H1 (cell line): ENCODE data around the gene RNF6. TPM values are rescaled to one million over a fixed set of nuclear protein-coding genes. Genes with fewer than 3 reads are reported as not detected.

Experiments used
- CTCF ChIA-PET: fragments of 300-600 bp; sonication (Branson Sonifier 250); formaldehyde crosslinking; loops from one replicate; lab custom pipeline; 2021; ENCODE audit not compliant: partially characterized antibody; lab: Charles Lee
- POLR2A ChIA-PET: fragments of 300-600 bp; sonication (Branson Sonifier 250); formaldehyde crosslinking; loops from one replicate; lab custom pipeline; 2021; ENCODE audit warnings: inconsistent platforms; ENCODE audit not compliant: partially characterized antibody; lab: Charles Lee
- DNase-seq, 2 experiments: peaks; one replicate each; pipeline versions ENCODE4 v3.0.0 to v3.0.0-alpha.2; 2010 to 2022; ENCODE audit warnings: low spot score in 2 of 2, low read depth in 1 of 2, mixed read lengths in 1 of 2
- FAIRE-seq: peaks from 2 replicates; lab custom pipeline; 2011; peaks lifted over from hg19 to GRCh38; lab: Jason Lieb, UNC
- H2AFZ ChIP-seq: 2 replicates; pipeline ENCODE4 v1.8.1; 2012; ENCODE audit warnings: low read length, inconsistent platforms
- H2AK5ac ChIP-seq: 2 replicates; pipeline ENCODE4 v1.6.1; 2013; ENCODE audit warnings: low read depth, low read length
- H2BK120ac ChIP-seq: replicated peaks from 2 replicates; pipeline ENCODE3; 2013; ENCODE audit warnings: low read depth, low read length, inconsistent platforms
- H2BK12ac ChIP-seq: 2 replicates; pipeline ENCODE4 v1.6.1; 2013; ENCODE audit warnings: low read depth, low read length
- H2BK15ac ChIP-seq: 2 replicates; pipeline ENCODE4 v1.6.1; 2013; ENCODE audit warnings: low read length
- H2BK20ac ChIP-seq: 2 replicates; pipeline ENCODE4 v1.6.1; 2013; ENCODE audit warnings: low read length
- H2BK5ac ChIP-seq: 2 replicates; pipeline ENCODE4 v1.6.1; 2013; ENCODE audit warnings: low read depth, low read length
- H3K14ac ChIP-seq: 2 replicates; pipeline ENCODE4 v1.6.1; 2013; ENCODE audit warnings: inconsistent platforms; ENCODE audit not compliant: insufficient read length
- H3K18ac ChIP-seq: 2 replicates; pipeline ENCODE4 v1.6.1; 2013; ENCODE audit warnings: low read length; ENCODE audit errors: extremely low read depth
- H3K23ac ChIP-seq: 2 replicates; pipeline ENCODE4 v1.6.1; 2013; ENCODE audit warnings: inconsistent platforms; ENCODE audit not compliant: insufficient read length
- H3K23me2 ChIP-seq: 2 replicates; pipeline ENCODE4 v1.6.1; 2013; ENCODE audit warnings: low read depth, low read length
- H3K27ac ChIP-seq: 2 replicates; pipeline ENCODE4 v1.6.1; 2011; ENCODE audit warnings: low read depth, low read length, inconsistent platforms
- H3K27me3 ChIP-seq, 4 experiments: replicated peaks in 1 of 4; 1 replicate in 1 of 4; 2 replicates in 3 of 4; pipeline versions ENCODE4 v1.6.1 to v1.8.1; 2011 to 2013; ENCODE audit warnings: low read length in 3 of 4, mild to moderate bottlenecking in 3 of 4, inconsistent platforms in 2 of 4, mixed read lengths in 2 of 4, moderate library complexity in 1 of 4; ENCODE audit not compliant: control insufficient read depth in 3 of 4, insufficient read depth in 3 of 4; ENCODE audit errors: extremely low read depth in 1 of 4
- H3K36me3 ChIP-seq, 4 experiments: 2 replicates each; pipeline versions ENCODE4 v1.6.1 to v1.8.1; 2011 to 2013; ENCODE audit warnings: mild to moderate bottlenecking in 4 of 4, low read length in 3 of 4, moderate library complexity in 2 of 4, control low read depth in 1 of 4, inconsistent platforms in 1 of 4; ENCODE audit not compliant: insufficient read depth in 4 of 4, control insufficient read depth in 2 of 4
- H3K4ac ChIP-seq: replicated peaks from 2 replicates; pipeline ENCODE3; 2013; ENCODE audit warnings: low read length, low read depth, mixed read lengths, inconsistent platforms; ENCODE audit not compliant: insufficient read length
- H3K4me1 ChIP-seq, 4 experiments: replicated peaks in 1 of 4; 1 replicate in 1 of 4; 2 replicates in 3 of 4; pipeline versions ENCODE4 v1.6.1 to v1.8.1; 2011 to 2013; ENCODE audit warnings: low read length in 3 of 4, inconsistent platforms in 2 of 4, mixed read lengths in 1 of 4; ENCODE audit not compliant: insufficient read depth in 4 of 4, control insufficient read depth in 3 of 4
- H3K4me2 ChIP-seq, 2 experiments: 2 replicates each; pipeline versions ENCODE4 v1.6.1 to v1.8.1; 2011 to 2013; ENCODE audit warnings: low read depth in 2 of 2, low read length in 2 of 2, control low read depth in 1 of 2, inconsistent platforms in 1 of 2, mild to moderate bottlenecking in 1 of 2; ENCODE audit not compliant: insufficient read depth in 1 of 2
- H3K4me3 ChIP-seq, 4 experiments: fragments of 200-600, 300-600 bp in 1 of 4; sonication (generic), shearing (Covaris generic), sonication (Bioruptor Twin) in 1 of 4; 2 replicates each; pipeline versions ENCODE4 v1.5.1 to v1.8.1; 2011 to 2016; ENCODE audit warnings: low read length in 4 of 4, low read depth in 3 of 4, control low read depth in 2 of 4, inconsistent platforms in 2 of 4, mild to moderate bottlenecking in 2 of 4, mixed read lengths in 1 of 4, moderate library complexity in 1 of 4; ENCODE audit not compliant: insufficient read depth in 2 of 4; ENCODE audit errors: extremely low read depth in 1 of 4
- H3K56ac ChIP-seq: replicated peaks from 2 replicates; pipeline ENCODE3; 2013; ENCODE audit warnings: low read depth, mild to moderate bottlenecking, mixed read lengths, low read length, inconsistent platforms; ENCODE audit not compliant: insufficient read length
- H3K79me1 ChIP-seq: 2 replicates; pipeline ENCODE4 v1.6.1; 2013; ENCODE audit warnings: low read depth, low read length, control low read depth
- H3K79me2 ChIP-seq, 2 experiments: 2 replicates each; pipeline versions ENCODE4 v1.6.1 to v1.8.1; 2012 to 2013; ENCODE audit warnings: low read length in 2 of 2, mild to moderate bottlenecking in 2 of 2, inconsistent platforms in 1 of 2; ENCODE audit not compliant: insufficient read depth in 2 of 2, control insufficient read depth in 1 of 2
- H3K9ac ChIP-seq, 4 experiments: replicated peaks in 1 of 4; 1 replicate in 1 of 4; 2 replicates in 3 of 4; pipeline versions ENCODE4 v1.6.1 to v1.8.1; 2011 to 2013; ENCODE audit warnings: low read depth in 3 of 4, low read length in 3 of 4, control low read depth in 2 of 4, mild to moderate bottlenecking in 2 of 4, moderate library complexity in 2 of 4, inconsistent platforms in 1 of 4; ENCODE audit errors: extremely low read depth in 1 of 4
- H3K9me3 ChIP-seq, 2 experiments: 2 replicates each; pipeline versions ENCODE4 v1.6.1 to v1.8.1; 2012 to 2013; ENCODE audit warnings: mild to moderate bottlenecking in 2 of 2, moderate library complexity in 2 of 2, control low read depth in 1 of 2, inconsistent platforms in 1 of 2, low read depth in 1 of 2, low read length in 1 of 2, mixed read lengths in 1 of 2; ENCODE audit not compliant: insufficient read depth in 2 of 2
- H4K20me1 ChIP-seq, 2 experiments: replicated peaks in 1 of 2; 2 replicates each; pipeline versions ENCODE3 to v1.8.1; 2011 to 2013; ENCODE audit warnings: inconsistent platforms in 2 of 2, low read length in 2 of 2, mild to moderate bottlenecking in 1 of 2; ENCODE audit not compliant: insufficient read depth in 2 of 2, control insufficient read depth in 1 of 2
- H4K5ac ChIP-seq: 2 replicates; pipeline ENCODE4 v1.6.1; 2013; ENCODE audit warnings: low read length, low read depth, mixed read lengths, inconsistent platforms; ENCODE audit not compliant: insufficient read length
- H4K8ac ChIP-seq: 2 replicates; pipeline ENCODE4 v1.8.0; 2013; ENCODE audit warnings: mild to moderate bottlenecking, moderate library complexity, low read length, inconsistent platforms; ENCODE audit not compliant: insufficient read depth; ENCODE audit errors: extremely low read depth
- H4K91ac ChIP-seq: replicated peaks from 2 replicates; pipeline ENCODE3; 2013; ENCODE audit warnings: low read length, mixed read lengths, inconsistent platforms; ENCODE audit not compliant: insufficient read length
- WGBS, 2 experiments: shearing (Covaris generic) in 1 of 2; methylation state at CpG; one replicate each; pipeline versions ENCODE4 v1.1.6 to v1.1.7; 2013 to 2015; ENCODE audit warnings: low lambda C conversion rate in 2 of 2, mixed read lengths in 2 of 2, inconsistent platforms in 1 of 2, low coverage in 1 of 2, missing lambda C conversion rate in 1 of 2; ENCODE audit not compliant: insufficient replicate concordance in 2 of 2, insufficient coverage in 1 of 2, insufficient read length in 1 of 2; ENCODE audit errors: extremely low coverage in 1 of 2, missing lambda C conversion rate in 1 of 2; 5-methylcytosine and 5-hydroxymethylcytosine counted together
- polyA plus RNA-seq, 7 experiments: library from polyadenylated mRNA; depleted of rRNA in 3 of 7; stranded (reverse) in 5 of 7; unstranded in 2 of 7; fragments of >200 nt in 5 of 7; fragments of 200-250 nt in 2 of 7; gene quantifications; 1 replicate in 5 of 7; 2 replicates in 1 of 7; 4 replicates in 1 of 7; pipeline versions ENCODE4 v1.2.1 to v1.2.3, GENCODE V29; 2011 to 2013; ENCODE audit warnings: missing spikeins in 2 of 7, mixed read lengths in 2 of 7
- total RNA-seq: library from RNA; stranded (reverse); fragmentation: NEBNext Ultra II Directional; extraction: Animal tissue kit (Norgen Biotek cat#: 25700); gene quantifications from 2 replicates; pipeline ENCODE4 v1.2.1, GENCODE V29; 2021
- TF ChIP-seq, protein P1 (sequence below): IDR thresholded peaks from 2 replicates; pipeline ENCODE4 v1.6.1; 2012; ENCODE audit warnings: low read length, inconsistent platforms

Gene RNF6
- total and polyA plus RNA-seq, 2 of the 8 experiments (the other 6 are each of a cell fraction or from before 2014, with no cell fraction given), result 4.0 to 13.8 TPM

DNA sequence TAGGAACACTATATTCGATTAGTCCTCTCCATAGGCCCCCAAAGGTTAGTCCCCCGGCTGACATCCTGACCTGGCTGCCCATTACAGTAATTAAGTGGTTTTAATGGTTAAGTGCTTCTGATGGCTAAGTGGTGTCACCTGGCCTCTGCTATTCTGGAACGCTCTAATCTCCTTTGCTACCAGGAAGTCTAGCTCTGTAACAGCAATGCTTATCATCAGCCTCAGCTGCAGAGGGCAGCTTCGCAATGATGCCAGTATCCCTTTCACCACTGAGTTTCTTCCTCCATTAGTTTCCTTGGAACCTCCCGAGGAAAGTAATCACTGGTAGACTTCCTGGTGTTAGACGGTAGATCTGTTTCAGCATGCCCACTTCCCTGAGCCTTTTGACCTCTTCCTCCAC lies 8.6 kb upstream of the RNF6 start:
- POLR2A ChIA-PET, result no interaction called here
- Histone ChIP-seq H2AFZ (no peak overlapping the region), H4K8ac (no peak overlapping the region), H3K4me1 (no peaks in the 10 kb centered on the region), H2BK15ac (no peak overlapping the region), H3K56ac (no peak overlapping the region), H4K20me1 (no peaks in the 10 kb centered on the region), H3K23ac (no peak overlapping the region), H3K9me3 (no peaks in the 10 kb centered on the region), H2AK5ac (no peak overlapping the region), H2BK120ac (no peak overlapping the region), H4K91ac (no peak overlapping the region), H3K14ac (no peak overlapping the region), H4K5ac (no peak overlapping the region), H2BK5ac (no peak overlapping the region), H3K79me2 (no peaks in the 10 kb centered on the region), H3K79me1 (no peaks in the 10 kb centered on the region), H3K4me2 (no peak overlapping the region), H3K4me3 (no peak overlapping the region), H3K18ac (no peak overlapping the region), H3K27ac (no peak overlapping the region), H3K4ac (no peak overlapping the region), H3K9ac (no peak overlapping the region), H2BK12ac (no peak overlapping the region), H2BK20ac (no peak overlapping the region), H3K36me3 (no peaks in the 10 kb centered on the region), H3K23me2 (no peaks in the 10 kb centered on the region), H3K27me3 (no peaks in the 10 kb centered on the region; a peak in 2 of 7 replicates)
- 81% methylated on average over 6 of the region's 6 CpGs; no CpG with 5 or more reads in 1 of the 2 experiments for WGBS, 2 experiments
- DNase-seq, result no peak
- no peak for FAIRE-seq
- CTCF ChIA-PET, result interaction anchor here (1.1 to 1.6 kb wide), 2 partner anchors 30 to 46 kb away, joined by 3 to 5 read pairs; no protein-coding TSS in a partner anchor
- TF ChIP-seq, protein P1, sequence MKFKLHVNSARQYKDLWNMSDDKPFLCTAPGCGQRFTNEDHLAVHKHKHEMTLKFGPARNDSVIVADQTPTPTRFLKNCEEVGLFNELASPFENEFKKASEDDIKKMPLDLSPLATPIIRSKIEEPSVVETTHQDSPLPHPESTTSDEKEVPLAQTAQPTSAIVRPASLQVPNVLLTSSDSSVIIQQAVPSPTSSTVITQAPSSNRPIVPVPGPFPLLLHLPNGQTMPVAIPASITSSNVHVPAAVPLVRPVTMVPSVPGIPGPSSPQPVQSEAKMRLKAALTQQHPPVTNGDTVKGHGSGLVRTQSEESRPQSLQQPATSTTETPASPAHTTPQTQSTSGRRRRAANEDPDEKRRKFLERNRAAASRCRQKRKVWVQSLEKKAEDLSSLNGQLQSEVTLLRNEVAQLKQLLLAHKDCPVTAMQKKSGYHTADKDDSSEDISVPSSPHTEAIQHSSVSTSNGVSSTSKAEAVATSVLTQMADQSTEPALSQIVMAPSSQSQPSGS, result no peak
